ENCODE measurements around the gene ENDOU.

Gene ENDOU

GRCh38 chr12:47747126-47747525 lies 21.8 kb upstream of the ENDOU start:
- no peak for TF ChIP-seq POLR2AphosphoS5 (IDR thresholded peaks at IDR 0.05; ENCODE audit: low read depth, low read length)

GRCh38 chr12:47746523-47746922 lies 21.2 kb upstream of the ENDOU start:
- TF ChIP-seq FOXP2 (optimal IDR thresholded peaks at IDR 0.05; ENCODE audit: borderline replicate concordance, extremely low read depth, extremely low read length, insufficient read depth) (no peak), SIN3A (IDR thresholded peaks at IDR 0.05; ENCODE audit: borderline replicate concordance, insufficient read depth, low read length) (no peak), TAF1 (IDR thresholded peaks at IDR 0.05; ENCODE audit: borderline replicate concordance, insufficient read depth, low read length) (no peak), REST (IDR thresholded peaks at IDR 0.05; ENCODE audit: insufficient read depth in 1 of 2, low read depth in 2 of 2, low read length in 2 of 2) (no peak), POLR2AphosphoS5 (IDR thresholded peaks at IDR 0.05; ENCODE audit: low read depth, low read length) (no peak)

- no peak for TF ChIP-seq FOXP2 (optimal IDR thresholded peaks at IDR 0.05; ENCODE audit: borderline replicate concordance, extremely low read depth, extremely low read length, insufficient read depth)
- no peak for TF ChIP-seq POLR2AphosphoS5 (IDR thresholded peaks at IDR 0.05; ENCODE audit: low read depth, low read length)
- TF ChIP-seq REST (IDR thresholded peaks at IDR 0.05; ENCODE audit: insufficient read depth in 1 of 2, low read depth in 2 of 2, low read length in 2 of 2) = no peak
- no peak for TF ChIP-seq SIN3A (IDR thresholded peaks at IDR 0.05; ENCODE audit: borderline replicate concordance, insufficient read depth, low read length)
- TF ChIP-seq TAF1 (IDR thresholded peaks at IDR 0.05; ENCODE audit: borderline replicate concordance, insufficient read depth, low read length) = no peak
Measured at GRCh38 chr12:47746073-47746472, 20.8 kb upstream of the ENDOU start.

GRCh38 chr12:47745485-47746041 lies 20.3 kb upstream of the ENDOU start:
- no peak for TF ChIP-seq REST (IDR thresholded peaks at IDR 0.05; ENCODE audit: insufficient read depth in 1 of 2, low read depth in 2 of 2, low read length in 2 of 2)
- TF ChIP-seq POLR2AphosphoS5 (IDR thresholded peaks at IDR 0.05; ENCODE audit: low read depth, low read length) = no peak
- TF ChIP-seq SIN3A (IDR thresholded peaks at IDR 0.05; ENCODE audit: borderline replicate concordance, insufficient read depth, low read length) = no peak
- no peak for TF ChIP-seq TAF1 (IDR thresholded peaks at IDR 0.05; ENCODE audit: borderline replicate concordance, insufficient read depth, low read length)

GRCh38 chr12:47744778-47745436 lies 19.6 kb upstream of the ENDOU start:
- TF ChIP-seq TAF1 (IDR thresholded peaks at IDR 0.05; ENCODE audit: borderline replicate concordance, insufficient read depth, low read length) = no peak
- TF ChIP-seq FOXP2 (optimal IDR thresholded peaks at IDR 0.05; ENCODE audit: borderline replicate concordance, extremely low read depth, extremely low read length, insufficient read depth) = no peak
- TF ChIP-seq POLR2AphosphoS5 (IDR thresholded peaks at IDR 0.05; ENCODE audit: low read depth, low read length) = no peak
- TF ChIP-seq REST (IDR thresholded peaks at IDR 0.05; ENCODE audit: insufficient read depth in 1 of 2, low read depth in 2 of 2, low read length in 2 of 2) = no peak
- no peak for TF ChIP-seq SIN3A (IDR thresholded peaks at IDR 0.05; ENCODE audit: borderline replicate concordance, insufficient read depth, low read length)

Data from PFSK-1 (cell line).